Measurements from ENCODE around the gene LCTL. TPM values are rescaled to one million over a fixed set of nuclear protein-coding genes. Genes with fewer than 3 reads are reported as not detected.

Gene LCTL
- total RNA-seq, 1 donor, result 0.43 TPM

- H3K4me3 ChIP-seq (ENCODE audit: low read depth, low read length), result no peak overlapping the region
- DNase-seq (ENCODE audit: low read depth), result no peak
- TF ChIP-seq CTCF (IDR thresholded peaks at IDR 0.05; ENCODE audit: insufficient read depth, low read depth, low read length), result no peak
These were observed 32.5 kb upstream of the LCTL start for GRCh38 chr15:66598095-66598815.

DNA sequence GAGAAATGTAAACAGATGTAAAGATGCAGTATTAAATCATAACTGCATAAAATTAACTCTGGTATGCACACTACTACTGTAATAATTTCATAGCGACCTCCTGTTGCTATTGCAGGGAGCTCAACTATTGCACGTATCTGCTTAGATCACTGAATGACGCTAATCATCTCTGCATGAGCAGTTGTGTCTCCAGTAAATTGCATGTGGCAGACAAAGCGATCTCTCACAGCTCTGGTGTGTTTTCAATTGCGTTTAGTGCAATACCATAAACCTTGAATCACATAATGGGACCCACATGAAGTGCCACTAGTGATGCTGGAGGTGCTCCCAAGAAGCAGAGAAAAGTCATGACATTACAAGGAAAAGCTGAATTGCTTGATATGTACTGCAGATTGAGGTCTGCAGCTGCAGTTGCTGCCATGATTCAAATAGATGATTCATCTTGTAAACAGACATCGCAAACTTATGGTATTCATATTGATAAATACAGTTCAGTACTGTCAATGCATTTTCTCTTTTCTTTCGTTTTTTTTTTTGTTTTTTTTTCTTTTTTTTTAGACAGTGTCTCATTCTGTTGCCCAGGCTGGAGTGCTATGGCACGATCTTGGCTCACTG, 30.2 kb upstream of the LCTL start:
- no peak for DNase-seq (ENCODE audit: low read depth)
- no peak for TF ChIP-seq CTCF (IDR thresholded peaks at IDR 0.05; ENCODE audit: insufficient read depth, low read depth, low read length)
- no peak overlapping the region for H3K4me3 ChIP-seq (ENCODE audit: low read depth, low read length)

- no peak overlapping the region for H3K4me3 ChIP-seq (ENCODE audit: low read depth, low read length)
- DNase-seq (ENCODE audit: low read depth), result no peak
- TF ChIP-seq CTCF (IDR thresholded peaks at IDR 0.05; ENCODE audit: insufficient read depth, low read depth, low read length), result no peak
These were observed 29.5 kb upstream of the LCTL start for GRCh38 chr15:66595332-66595731.

DNA sequence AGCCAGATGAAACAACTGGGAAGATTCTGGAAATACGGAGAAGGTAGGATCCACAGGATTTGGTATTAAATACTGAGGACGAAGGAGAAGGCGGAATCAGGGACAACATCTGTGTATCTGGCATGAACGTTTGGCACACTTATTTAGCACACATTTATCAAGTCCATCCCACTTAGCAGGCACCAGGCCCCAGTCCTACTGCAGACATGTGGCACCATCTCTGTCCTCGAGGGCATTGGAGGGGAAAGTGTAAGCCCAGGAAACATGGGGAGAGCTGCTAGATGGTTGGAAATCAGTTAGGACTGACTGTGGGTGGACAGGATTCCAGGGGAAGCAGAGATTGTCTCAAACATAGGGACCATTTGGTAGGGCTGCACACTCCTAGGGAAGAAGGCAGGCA, 29.0 kb upstream of the LCTL start:
- no peak for TF ChIP-seq CTCF (IDR thresholded peaks at IDR 0.05; ENCODE audit: insufficient read depth, low read depth, low read length)
- no peak for DNase-seq (ENCODE audit: low read depth)

GRCh38 chr15:66594344-66594743, 28.5 kb upstream of the LCTL start:
- H3K4me3 ChIP-seq (ENCODE audit: low read depth, low read length), result no peak overlapping the region
- no peak for DNase-seq (ENCODE audit: low read depth)
- TF ChIP-seq CTCF (IDR thresholded peaks at IDR 0.05; ENCODE audit: insufficient read depth, low read depth, low read length), result no peak

More for the DNA sequence above, 29.0 kb upstream of the LCTL start:
- H3K4me3 ChIP-seq (ENCODE audit: low read depth, low read length), result no peak overlapping the region

- no peak for TF ChIP-seq CTCF (IDR thresholded peaks at IDR 0.05; ENCODE audit: insufficient read depth, low read depth, low read length)
- no peak overlapping the region for H3K4me3 ChIP-seq (ENCODE audit: low read depth, low read length)
- peak; percentile 37 for DNase-seq (ENCODE audit: low read depth)
These were observed 27.5 kb upstream of the LCTL start for GRCh38 chr15:66593219-66593780.
